HG03280 (cell line): ENCODE data around the gene PGK1.
"Not testable (repeated sequence)": the region's sequence is repeated elsewhere in the genome, so short reads cannot be mapped to it uniquely, and the experiment has no call there.

Experiments
- ATAC-seq: cut with Tn5 transposase; IDR thresholded peaks from one replicate; pipeline ENCODE4 v1.9.1; 2021; ENCODE audit warnings: mild to moderate bottlenecking, moderate library complexity; ENCODE audit not compliant: unreplicated experiment

PGK1 gene

GRCh38 chrX:78103623-78104446, at the start of gene PGK1:
Gene PGK1, plus strand, starts transcription at chrX:78104248. Its CDS starts 93 bp downstream, at chrX:78104341.
- ATAC-seq: peak; percentile 97

- no peak for ATAC-seq
Measured at GRCh38 chrX:78063687-78064086, 40.4 kb upstream of the PGK1 start.

- ATAC-seq: no peak
Measured at GRCh38 chrX:78064152-78064551, 39.9 kb upstream of the PGK1 start.

- peak; percentile 81 for ATAC-seq
Measured at GRCh38 chrX:78064698-78065601, 39.1 kb upstream of the PGK1 start.

GRCh38 chrX:78066110-78066509, 37.9 kb upstream of the PGK1 start:
- no peak for ATAC-seq

- no peak for ATAC-seq
Measured at GRCh38 chrX:78071331-78071730, 32.7 kb upstream of the PGK1 start.

- not testable (repeated sequence) for ATAC-seq
Measured at GRCh38 chrX:78073147-78074077, 30.6 kb upstream of the PGK1 start.

GRCh38 chrX:78074088-78074487, 30.0 kb upstream of the PGK1 start:
- ATAC-seq: no peak

- no peak for ATAC-seq
Measured at GRCh38 chrX:78075787-78076389, 28.2 kb upstream of the PGK1 start.

- not testable (repeated sequence) for ATAC-seq
Measured at GRCh38 chrX:78081413-78081812, 22.6 kb upstream of the PGK1 start.

- peak; percentile 65 for ATAC-seq
Measured at GRCh38 chrX:78092296-78092695, 11.8 kb upstream of the PGK1 start.

- ATAC-seq: no peak
Measured at GRCh38 chrX:78098108-78098507, 5.9 kb upstream of the PGK1 start.

- ATAC-seq: no peak
Measured at GRCh38 chrX:78102091-78102490, 2.0 kb upstream of the PGK1 start.

GRCh38 chrX:78103001-78103622, 936 bp upstream of the PGK1 start:
- ATAC-seq: no peak

- peak; percentile 29 for ATAC-seq
Measured at GRCh38 chrX:78104447-78105176, 564 bp downstream of the PGK1 start.

GRCh38 chrX:78105944-78106650, 2.0 kb downstream of the PGK1 start:
- no peak for ATAC-seq

GRCh38 chrX:78106651-78106986, 2.6 kb downstream of the PGK1 start:
- ATAC-seq: no peak

GRCh38 chrX:78109458-78109857, 5.4 kb downstream of the PGK1 start:
- ATAC-seq: no peak
